Loucy (cell line): ENCODE results near the gene XPO4.

ENCODE experiments used
- EZH2phosphoT487 ChIP-seq: fragments of 200-600 bp; IDR thresholded peaks from 2 replicates; pipeline ENCODE4 v1.6.1; 2018; ENCODE audit warnings: antibody characterized with exemption, mild to moderate bottlenecking, moderate library complexity, borderline replicate concordance
- TF ChIP-seq, protein P1 (sequence below): fragments of 200-600 bp; sonication (generic); conservative IDR thresholded peaks from 2 replicates; pipeline ENCODE4 v1.5.1; 2014; ENCODE audit warnings: mild to moderate bottlenecking, antibody characterized with exemption, low read length

GRCh38 chr13:20904908-20905307, 2.4 kb upstream of the XPO4 start:
- TF ChIP-seq, protein P1, sequence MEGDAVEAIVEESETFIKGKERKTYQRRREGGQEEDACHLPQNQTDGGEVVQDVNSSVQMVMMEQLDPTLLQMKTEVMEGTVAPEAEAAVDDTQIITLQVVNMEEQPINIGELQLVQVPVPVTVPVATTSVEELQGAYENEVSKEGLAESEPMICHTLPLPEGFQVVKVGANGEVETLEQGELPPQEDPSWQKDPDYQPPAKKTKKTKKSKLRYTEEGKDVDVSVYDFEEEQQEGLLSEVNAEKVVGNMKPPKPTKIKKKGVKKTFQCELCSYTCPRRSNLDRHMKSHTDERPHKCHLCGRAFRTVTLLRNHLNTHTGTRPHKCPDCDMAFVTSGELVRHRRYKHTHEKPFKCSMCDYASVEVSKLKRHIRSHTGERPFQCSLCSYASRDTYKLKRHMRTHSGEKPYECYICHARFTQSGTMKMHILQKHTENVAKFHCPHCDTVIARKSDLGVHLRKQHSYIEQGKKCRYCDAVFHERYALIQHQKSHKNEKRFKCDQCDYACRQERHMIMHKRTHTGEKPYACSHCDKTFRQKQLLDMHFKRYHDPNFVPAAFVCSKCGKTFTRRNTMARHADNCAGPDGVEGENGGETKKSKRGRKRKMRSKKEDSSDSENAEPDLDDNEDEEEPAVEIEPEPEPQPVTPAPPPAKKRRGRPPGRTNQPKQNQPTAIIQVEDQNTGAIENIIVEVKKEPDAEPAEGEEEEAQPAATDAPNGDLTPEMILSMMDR = no peak
- no peak for TF ChIP-seq EZH2phosphoT487
